A549 treated with AZD9567 at 1 μM for 4 hours (cell line): Measurements from ENCODE around the gene TEX14. TPM values are rescaled to one million over a fixed set of nuclear protein-coding genes. Genes with fewer than 3 reads are reported as not detected.

ENCODE experiments used
- total RNA-seq: library from RNA; stranded (reverse); fragments of 200-300 nt; extraction: Qiagen RNA extraction; gene quantifications from 5 replicates; pipeline ENCODE4 v1.2.3, GENCODE V29; 2022; ENCODE audit not compliant: insufficient read depth

The TEX14 gene, protein sequence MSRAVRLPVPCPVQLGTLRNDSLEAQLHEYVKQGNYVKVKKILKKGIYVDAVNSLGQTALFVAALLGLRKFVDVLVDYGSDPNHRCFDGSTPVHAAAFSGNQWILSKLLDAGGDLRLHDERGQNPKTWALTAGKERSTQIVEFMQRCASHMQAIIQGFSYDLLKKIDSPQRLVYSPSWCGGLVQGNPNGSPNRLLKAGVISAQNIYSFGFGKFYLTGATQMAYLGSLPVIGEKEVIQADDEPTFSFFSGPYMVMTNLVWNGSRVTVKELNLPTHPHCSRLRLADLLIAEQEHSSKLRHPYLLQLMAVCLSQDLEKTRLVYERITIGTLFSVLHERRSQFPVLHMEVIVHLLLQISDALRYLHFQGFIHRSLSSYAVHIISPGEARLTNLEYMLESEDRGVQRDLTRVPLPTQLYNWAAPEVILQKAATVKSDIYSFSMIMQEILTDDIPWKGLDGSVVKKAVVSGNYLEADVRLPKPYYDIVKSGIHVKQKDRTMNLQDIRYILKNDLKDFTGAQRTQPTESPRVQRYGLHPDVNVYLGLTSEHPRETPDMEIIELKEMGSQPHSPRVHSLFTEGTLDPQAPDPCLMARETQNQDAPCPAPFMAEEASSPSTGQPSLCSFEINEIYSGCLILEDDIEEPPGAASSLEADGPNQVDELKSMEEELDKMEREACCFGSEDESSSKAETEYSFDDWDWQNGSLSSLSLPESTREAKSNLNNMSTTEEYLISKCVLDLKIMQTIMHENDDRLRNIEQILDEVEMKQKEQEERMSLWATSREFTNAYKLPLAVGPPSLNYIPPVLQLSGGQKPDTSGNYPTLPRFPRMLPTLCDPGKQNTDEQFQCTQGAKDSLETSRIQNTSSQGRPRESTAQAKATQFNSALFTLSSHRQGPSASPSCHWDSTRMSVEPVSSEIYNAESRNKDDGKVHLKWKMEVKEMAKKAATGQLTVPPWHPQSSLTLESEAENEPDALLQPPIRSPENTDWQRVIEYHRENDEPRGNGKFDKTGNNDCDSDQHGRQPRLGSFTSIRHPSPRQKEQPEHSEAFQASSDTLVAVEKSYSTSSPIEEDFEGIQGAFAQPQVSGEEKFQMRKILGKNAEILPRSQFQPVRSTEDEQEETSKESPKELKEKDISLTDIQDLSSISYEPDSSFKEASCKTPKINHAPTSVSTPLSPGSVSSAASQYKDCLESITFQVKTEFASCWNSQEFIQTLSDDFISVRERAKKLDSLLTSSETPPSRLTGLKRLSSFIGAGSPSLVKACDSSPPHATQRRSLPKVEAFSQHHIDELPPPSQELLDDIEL (N-terminal part only)
- 0.19 to 0.33 TPM (median 0.26 TPM) in 4 of 5 replicates, not detected in the other for total RNA-seq

GRCh38 chr17:58691701-58692238, at the start of gene TEX14:
TEX14 (minus strand) TSS chr17:58692045; CDS start chr17:58652001, 40,044 bp downstream.

GRCh38 chr17:58692239-58693055, 602 bp upstream of the TEX14 start, which contains the start of gene RAD51C:
RAD51C (plus strand) TSS chr17:58692602; CDS start chr17:58692644, 42 bp downstream.

DNA sequence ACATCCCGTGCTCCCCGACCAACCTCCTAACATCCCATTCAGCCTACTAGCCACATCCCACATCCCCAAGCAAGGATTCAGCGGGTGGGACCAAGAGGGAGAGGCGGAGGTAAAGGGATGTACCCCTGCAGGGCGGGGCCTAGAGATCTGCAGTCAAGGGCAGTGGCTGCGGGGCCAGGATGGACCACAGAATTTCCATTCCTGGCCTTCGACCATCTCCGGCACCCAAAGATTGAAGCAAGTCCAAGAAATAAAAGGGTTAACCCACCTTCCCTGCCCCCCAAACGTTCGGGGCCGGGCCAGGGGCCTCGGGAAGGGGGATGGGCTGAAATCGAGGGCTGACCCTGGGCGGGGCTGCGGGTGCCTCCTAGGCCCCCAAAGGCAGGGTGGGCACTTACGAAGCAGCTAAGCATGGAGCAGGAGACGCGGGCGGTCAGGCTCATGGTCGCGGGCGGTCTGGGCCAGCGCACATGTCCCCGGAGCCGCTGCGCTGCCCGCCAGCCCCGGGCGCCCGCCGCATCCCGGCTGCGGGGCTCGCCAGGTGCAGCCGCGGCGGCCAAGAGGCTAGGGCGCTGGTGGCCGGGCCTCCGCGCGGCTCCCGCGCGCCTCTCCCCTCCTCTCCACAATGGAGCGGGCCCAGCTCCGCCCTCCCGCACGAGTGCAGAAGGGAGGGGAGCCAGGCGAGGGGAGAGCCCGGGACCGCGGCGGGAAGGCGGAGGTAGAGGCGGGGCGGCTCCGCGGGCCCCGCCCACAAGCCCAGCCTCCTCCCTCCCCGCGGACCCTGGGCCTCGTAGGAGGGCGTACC, 177.7 kb downstream of the TEX14 start, which contains the start of gene MTMR4:
MTMR4 (minus strand) TSS at position 674 of the 805 bp plus-strand sequence; CDS start at position 443, 231 bp downstream.

Other genes with a start within 250 kb of the TEX14 start
- not detected in 5 replicates for gene HSF5, start 203.6 kb downstream of the TEX14 start, total RNA-seq
- 6.4 to 10.9 TPM (median 8.3 TPM) in 5 replicates for gene MTMR4, start 177.4 kb downstream of the TEX14 start, total RNA-seq
- gene RAD51C, start 557 bp upstream of the TEX14 start, total RNA-seq = 52.7 to 65.4 TPM (median 55.0 TPM) in 5 replicates
- 0.05 to 0.10 TPM (median 0.06 TPM) in 4 of 5 replicates, not detected in the other for gene PPM1E, start 63.8 kb upstream of the TEX14 start, total RNA-seq